IPS-18a (cell line): Measurements from ENCODE around the gene ZFYVE28.

Experiments used
- H3K27ac ChIP-seq: one replicate; pipeline ENCODE4 v1.5.1; 2013; ENCODE audit warnings: low read length
- H3K27me3 ChIP-seq: one replicate; pipeline ENCODE4 v1.6.1; 2013; ENCODE audit warnings: mild to moderate bottlenecking, low read length; ENCODE audit not compliant: control insufficient read depth, insufficient read depth
- H3K36me3 ChIP-seq: one replicate; pipeline ENCODE4 v1.6.1; 2013; ENCODE audit warnings: low read depth, low read length; ENCODE audit not compliant: control insufficient read depth
- H3K4me1 ChIP-seq: one replicate; pipeline ENCODE4 v1.6.1; 2013; ENCODE audit warnings: low read depth, low read length; ENCODE audit not compliant: control insufficient read depth
- H3K4me3 ChIP-seq: one replicate; pipeline ENCODE4 v1.5.1; 2013; ENCODE audit warnings: low read length
- H3K9ac ChIP-seq: one replicate; pipeline ENCODE4 v1.6.1; 2013; ENCODE audit warnings: mild to moderate bottlenecking, low read length, moderate library complexity
- H3K9me3 ChIP-seq: one replicate; pipeline ENCODE4 v1.6.1; 2013; ENCODE audit warnings: low read depth, low read length; ENCODE audit not compliant: control insufficient read depth

ZFYVE28 gene

GRCh38 chr4:2400841-2401609 lies 17.4 kb downstream of the ZFYVE28 start:
- Histone ChIP-seq H3K4me3 (no peak overlapping the region), H3K4me1 (peaks cover 9% of the 10 kb centered on the region), H3K36me3 (no peaks in the 10 kb centered on the region), H3K9ac (no peak overlapping the region), H3K27me3 (peaks cover 23% of the 10 kb centered on the region), H3K27ac (no peak overlapping the region), H3K9me3 (no peaks in the 10 kb centered on the region)

- no peak overlapping the region for H3K9ac ChIP-seq
- no peak overlapping the region for H3K27ac ChIP-seq
These were observed 18.7 kb downstream of the ZFYVE28 start for GRCh38 chr4:2399631-2400190.

DNA sequence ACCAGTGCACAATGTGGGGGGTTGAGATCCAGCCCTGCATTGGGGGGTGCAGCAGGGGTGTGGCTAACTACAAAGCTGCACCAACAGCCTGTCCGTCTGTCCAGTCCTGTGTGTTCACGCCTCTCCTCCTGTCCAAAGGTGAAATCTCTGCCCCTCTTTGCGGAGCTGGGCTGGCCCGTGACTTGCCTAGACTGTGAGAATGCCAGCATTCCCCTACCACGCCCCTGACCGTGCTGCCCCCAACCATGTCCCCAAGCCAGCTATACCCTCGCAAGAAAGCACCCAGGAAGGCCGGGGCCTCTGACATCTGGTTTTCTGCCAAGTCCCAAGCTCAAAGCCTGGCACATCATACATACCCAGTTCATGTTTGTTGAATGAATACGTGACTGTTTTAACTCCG lies 19.2 kb downstream of the ZFYVE28 start:
- no peaks in the 10 kb centered on the region for H3K9me3 ChIP-seq
- peaks cover 23% of the 10 kb centered on the region for H3K27me3 ChIP-seq
- H3K4me3 ChIP-seq: no peak overlapping the region
- H3K9ac ChIP-seq: no peak overlapping the region
- no peak overlapping the region for H3K27ac ChIP-seq
- H3K36me3 ChIP-seq: no peaks in the 10 kb centered on the region
- peaks cover 9% of the 10 kb centered on the region for H3K4me1 ChIP-seq

More at GRCh38 chr4:2399631-2400190, 18.7 kb downstream of the ZFYVE28 start:
- H3K27me3 ChIP-seq: peaks cover 23% of the 10 kb centered on the region
- H3K9me3 ChIP-seq: no peaks in the 10 kb centered on the region
- H3K4me1 ChIP-seq: peaks cover 9% of the 10 kb centered on the region
- no peaks in the 10 kb centered on the region for H3K36me3 ChIP-seq
- H3K4me3 ChIP-seq: no peak overlapping the region

DNA sequence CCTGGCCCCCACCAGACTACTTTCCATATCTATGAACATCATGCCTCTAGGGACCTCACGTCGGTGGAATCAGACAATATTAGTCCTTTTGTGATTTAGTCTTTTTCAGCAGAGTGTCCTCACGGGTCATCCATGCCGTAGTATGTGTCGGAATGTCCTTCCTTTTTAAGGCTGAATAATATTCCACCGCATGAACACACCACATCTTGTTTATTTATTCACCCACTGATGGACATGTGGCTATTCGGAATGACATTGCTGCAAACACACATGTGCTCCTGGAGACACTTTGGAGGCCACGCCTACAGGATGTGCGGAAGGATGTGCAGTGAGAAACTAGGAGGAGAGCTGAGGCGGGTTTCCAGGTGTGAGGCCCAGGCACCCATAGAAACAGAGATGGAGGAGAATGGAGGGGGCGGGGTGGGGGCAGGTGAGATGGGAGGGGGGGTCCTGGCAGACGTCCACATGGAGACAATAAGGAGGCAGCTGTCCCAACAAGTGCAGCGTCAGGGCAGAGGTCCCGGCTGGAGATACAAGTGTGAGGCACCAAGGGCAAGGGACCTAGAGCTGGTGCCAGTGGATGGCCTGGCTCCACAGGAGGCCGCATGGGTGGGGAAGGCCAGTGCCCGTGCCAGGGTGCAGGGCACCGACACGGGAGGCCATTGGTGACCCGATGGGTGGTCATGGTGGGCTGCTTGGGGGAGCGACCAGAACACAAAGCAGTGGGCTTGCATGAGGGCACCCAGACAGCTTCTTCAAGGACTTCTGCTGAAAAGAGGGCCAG lies 20.7 kb downstream of the ZFYVE28 start:
- no peak overlapping the region for H3K4me3 ChIP-seq
- H3K36me3 ChIP-seq: no peaks in the 10 kb centered on the region
- H3K27me3 ChIP-seq: peaks cover 16% of the 10 kb centered on the region
- H3K9me3 ChIP-seq: no peaks in the 10 kb centered on the region
- peaks cover 21% of the 10 kb centered on the region for H3K4me1 ChIP-seq
- H3K9ac ChIP-seq: no peak overlapping the region
- H3K27ac ChIP-seq: no peak overlapping the region

DNA sequence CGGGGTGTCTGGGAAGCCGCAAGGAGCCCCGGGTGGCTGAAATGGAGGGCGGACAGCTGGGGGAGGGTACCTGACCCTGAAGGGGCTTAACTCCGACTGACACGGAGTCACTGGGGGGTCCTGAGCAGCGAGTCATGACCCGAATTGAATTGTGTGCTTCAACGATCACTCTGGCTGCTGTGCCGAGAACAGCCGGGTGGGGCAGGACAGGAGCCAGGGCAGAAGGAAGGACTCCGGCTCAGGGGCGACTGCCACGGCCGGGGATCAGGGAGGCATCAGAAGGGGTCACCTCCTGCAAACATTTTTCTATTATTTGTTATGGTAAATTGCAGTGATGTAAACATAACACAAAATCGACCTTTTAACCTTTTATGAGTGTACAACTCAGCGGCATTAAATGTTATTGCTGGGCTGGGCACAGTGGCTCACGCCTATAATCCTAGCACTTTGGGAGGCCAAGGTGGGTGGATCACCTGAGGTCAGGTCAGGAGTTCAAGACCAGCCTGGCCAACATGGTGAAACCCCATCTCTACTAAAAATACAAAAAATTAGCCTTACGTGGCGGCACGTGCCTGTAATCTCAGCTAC lies 21.6 kb downstream of the ZFYVE28 start:
- Histone ChIP-seq H3K27me3 (peaks cover 11% of the 10 kb centered on the region), H3K9me3 (no peaks in the 10 kb centered on the region), H3K4me3 (no peak overlapping the region)

DNA sequence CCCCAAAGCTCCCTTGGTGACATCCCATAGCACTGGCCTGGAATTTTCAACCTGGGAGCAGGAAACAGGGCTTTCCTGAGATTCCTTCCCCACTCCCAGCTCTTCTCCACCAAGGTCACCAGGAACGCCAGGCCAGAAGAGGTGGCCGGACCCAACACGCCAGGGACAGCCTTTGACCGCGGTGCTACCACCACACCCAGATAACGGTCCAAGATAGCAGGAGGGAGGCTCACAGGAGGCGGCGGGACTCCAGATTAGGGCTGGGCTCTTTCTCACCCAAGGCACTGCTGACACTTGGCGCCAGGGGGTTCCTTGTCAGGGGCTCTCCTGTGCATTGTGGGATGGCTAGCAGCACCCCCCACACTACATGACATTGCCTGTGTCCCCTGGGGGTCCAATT lies 22.9 kb downstream of the ZFYVE28 start:
- H3K9me3 ChIP-seq: no peaks in the 10 kb centered on the region
- H3K4me3 ChIP-seq: no peak overlapping the region
- peaks cover 5% of the 10 kb centered on the region for H3K27me3 ChIP-seq
- no peak overlapping the region for H3K27ac ChIP-seq
- H3K9ac ChIP-seq: no peak overlapping the region
- H3K36me3 ChIP-seq: no peaks in the 10 kb centered on the region
- peaks cover 24% of the 10 kb centered on the region for H3K4me1 ChIP-seq

More for the DNA sequence above, 21.6 kb downstream of the ZFYVE28 start:
- peaks cover 18% of the 10 kb centered on the region for H3K4me1 ChIP-seq
- no peak overlapping the region for H3K27ac ChIP-seq
- H3K36me3 ChIP-seq: no peaks in the 10 kb centered on the region
- no peak overlapping the region for H3K9ac ChIP-seq

DNA sequence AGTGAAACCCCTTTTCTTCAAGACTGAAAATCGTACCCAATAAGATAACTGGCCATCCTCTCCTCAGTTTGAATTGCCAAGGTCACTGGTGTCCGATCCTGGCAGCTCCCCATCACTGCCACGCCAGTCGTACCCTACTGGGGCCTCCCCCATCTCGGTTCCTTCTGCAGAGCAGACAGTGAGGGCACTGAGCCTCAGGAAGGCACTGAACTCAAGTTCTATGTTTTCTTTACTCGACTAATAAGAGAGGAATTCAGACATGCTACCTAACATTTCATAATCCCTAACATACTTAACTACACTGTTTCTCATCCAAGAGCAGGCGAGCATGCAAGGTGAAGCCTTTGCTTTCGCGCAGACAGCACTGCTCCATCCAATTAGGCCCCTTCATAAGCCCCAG lies 23.4 kb downstream of the ZFYVE28 start:
- Histone ChIP-seq H3K9ac (no peak overlapping the region), H3K4me1 (peaks cover 29% of the 10 kb centered on the region), H3K27me3 (peaks cover 11% of the 10 kb centered on the region), H3K27ac (no peak overlapping the region), H3K36me3 (no peaks in the 10 kb centered on the region), H3K4me3 (no peak overlapping the region), H3K9me3 (no peaks in the 10 kb centered on the region)

DNA sequence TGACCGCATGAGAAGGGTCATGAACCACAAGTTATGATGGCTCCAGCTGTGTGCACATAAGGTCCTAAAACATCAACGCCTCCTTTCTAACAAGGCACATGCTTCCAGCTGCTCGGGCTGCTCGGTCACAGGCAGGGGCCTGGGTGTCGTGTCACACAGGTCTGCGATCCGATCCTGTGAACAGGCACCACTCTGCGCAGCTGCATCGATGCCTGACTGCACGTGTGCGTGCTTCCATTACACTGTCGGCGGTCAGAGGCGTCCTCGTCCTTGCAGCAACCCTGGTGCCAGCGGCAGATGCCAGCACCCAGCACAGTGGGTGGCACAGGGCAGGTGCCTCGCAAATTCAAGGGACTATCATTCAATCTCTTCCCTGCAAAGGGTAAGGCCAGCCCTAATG lies 23.9 kb downstream of the ZFYVE28 start:
- no peak overlapping the region for H3K27ac ChIP-seq
- no peaks in the 10 kb centered on the region for H3K36me3 ChIP-seq
- peaks cover 12% of the 10 kb centered on the region for H3K27me3 ChIP-seq
- no peak overlapping the region for H3K9ac ChIP-seq
- H3K9me3 ChIP-seq: no peaks in the 10 kb centered on the region
- H3K4me3 ChIP-seq: no peak overlapping the region
- peaks cover 34% of the 10 kb centered on the region for H3K4me1 ChIP-seq

DNA sequence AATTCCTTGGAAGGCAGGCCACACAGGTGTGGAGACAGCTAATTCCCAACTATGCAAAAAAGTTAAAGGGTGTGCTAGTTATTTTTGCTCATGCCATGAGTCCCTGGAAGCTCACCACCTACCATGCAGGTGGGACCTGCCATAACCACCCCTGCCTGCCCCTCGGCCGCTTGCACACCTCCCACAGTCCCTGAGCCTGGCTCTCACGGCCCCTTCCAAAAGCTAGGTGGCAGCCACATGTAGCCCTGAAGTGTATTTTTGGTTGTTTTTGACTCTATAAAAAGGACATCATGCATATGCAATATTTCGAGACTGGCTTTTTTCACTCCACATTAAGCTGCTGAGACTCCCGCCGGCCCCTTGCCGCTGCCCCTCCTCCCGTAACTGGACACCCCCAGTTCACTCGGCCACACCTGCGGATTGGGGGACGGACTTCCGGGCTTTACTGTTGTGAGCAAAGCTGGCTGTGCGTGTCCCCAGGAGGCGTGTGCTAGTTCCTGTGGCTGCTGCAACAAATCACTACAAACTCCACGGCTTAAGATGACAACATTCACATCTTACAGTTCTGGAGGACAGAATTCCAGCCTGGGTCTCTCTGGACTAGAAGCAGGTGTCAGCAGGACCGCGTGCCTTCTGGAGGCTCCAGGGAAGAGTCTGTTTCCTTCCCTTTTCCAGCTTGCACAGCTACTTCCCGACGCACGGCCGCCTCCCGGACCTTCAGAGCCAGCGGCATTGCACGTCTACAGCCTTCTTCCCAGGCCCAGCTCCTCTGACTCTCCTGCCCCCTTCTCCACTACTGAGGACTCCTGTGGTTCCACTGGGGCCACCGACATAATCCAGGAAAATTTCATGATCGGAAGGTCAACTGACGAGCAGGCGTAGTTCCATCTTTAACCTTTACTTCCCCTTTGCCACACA lies 24.8 kb downstream of the ZFYVE28 start:
- H3K9me3 ChIP-seq: no peaks in the 10 kb centered on the region
- no peak overlapping the region for H3K9ac ChIP-seq
- peaks cover 12% of the 10 kb centered on the region for H3K27me3 ChIP-seq
- H3K36me3 ChIP-seq: no peaks in the 10 kb centered on the region
- no peak overlapping the region for H3K27ac ChIP-seq
- H3K4me1 ChIP-seq: peaks cover 38% of the 10 kb centered on the region
- H3K4me3 ChIP-seq: peak overlapping the region; percentile 48

- Histone ChIP-seq H3K4me3 (peak overlapping the region; percentile 12), H3K9me3 (no peaks in the 10 kb centered on the region), H3K27ac (no peak overlapping the region), H3K9ac (no peak overlapping the region), H3K4me1 (peaks cover 38% of the 10 kb centered on the region), H3K36me3 (no peaks in the 10 kb centered on the region), H3K27me3 (peaks cover 12% of the 10 kb centered on the region)
These were observed 27.5 kb downstream of the ZFYVE28 start for GRCh38 chr4:2390784-2391421.
